SU-DHL-6 (cell line): ENCODE data around the gene GZMM.

ENCODE experiments used
- CTCF ChIP-seq: fragments of 200-600 bp; sonication (generic); IDR thresholded peaks from one replicate; pipeline ENCODE4 v1.5.1; 2017; ENCODE audit warnings: antibody characterized with exemption, mild to moderate bottlenecking, low read length, moderate library complexity; ENCODE audit not compliant: insufficient read depth, poor library complexity, severe bottlenecking
- EZH2phosphoT487 ChIP-seq: fragments of 200-600 bp; sonication (generic), shearing (Covaris generic); conservative IDR thresholded peaks from 2 replicates; pipeline ENCODE4 v1.6.1; 2018; ENCODE audit warnings: mild to moderate bottlenecking, antibody characterized with exemption, low read length, moderate library complexity, mixed read lengths

DNA sequence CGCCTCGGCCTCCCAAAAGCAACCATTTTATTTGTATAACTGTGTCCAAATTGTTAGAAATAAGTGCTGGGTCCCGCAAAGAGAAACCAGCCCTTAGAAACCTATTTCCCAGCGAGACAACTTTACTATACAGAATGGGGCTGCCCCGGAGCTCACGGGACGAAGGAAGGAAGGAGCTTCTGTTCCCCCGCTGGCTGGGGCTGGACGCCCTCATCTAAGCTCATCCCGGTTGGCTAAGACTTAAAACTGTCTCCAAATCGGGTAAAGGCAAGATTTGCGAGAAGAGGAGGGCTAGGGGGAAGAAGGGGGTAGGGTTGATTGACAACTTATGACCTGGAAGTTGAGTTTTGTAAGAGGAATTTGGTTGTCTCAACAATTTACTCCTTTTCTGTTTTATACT, 16.3 kb downstream of the GZMM start:
- TF ChIP-seq CTCF, result no peak
- no peak for TF ChIP-seq EZH2phosphoT487
